Stimulated activated CD4-positive, alpha-beta T cell treated with anti-CD3 and anti-CD28 coated beads, Interleukin-1b, Interleukin-23, amount 100 ng/mL, for 48 hours (primary cell): ENCODE results near the gene DNAJB14.

Source experiments
- DNase-seq: peaks from one replicate; pipeline ENCODE4 v3.0.0-alpha.2; 2020

Gene DNAJB14

GRCh38 chr4:99943904-99944437, 2.4 kb downstream of the DNAJB14 start:
- DNase-seq: no peak

DNA sequence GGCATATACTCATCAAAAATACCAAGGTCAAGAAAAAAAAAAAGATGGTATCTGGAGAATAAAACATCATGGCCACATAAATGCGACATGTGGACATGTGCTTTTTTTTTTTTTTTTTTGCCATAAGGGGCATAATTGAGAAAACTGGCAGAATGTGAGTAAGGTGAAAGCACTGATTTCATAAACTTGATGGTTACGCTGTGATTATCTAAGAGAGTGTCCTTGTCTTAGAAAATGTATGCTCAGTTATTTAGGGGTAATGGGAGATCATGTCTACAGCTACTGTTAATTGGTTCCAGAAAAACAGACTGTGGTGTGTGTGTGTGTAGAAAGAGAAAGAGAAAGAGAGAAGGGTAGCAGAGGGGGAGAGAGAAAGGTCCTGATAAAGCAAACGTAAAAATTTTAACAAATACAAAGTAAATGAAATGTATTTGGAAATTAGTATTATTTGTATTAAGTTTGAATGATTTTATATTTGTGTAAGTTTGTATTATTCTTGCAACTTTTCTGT, 8.1 kb downstream of the DNAJB14 start:
- DNase-seq: no peak

DNA sequence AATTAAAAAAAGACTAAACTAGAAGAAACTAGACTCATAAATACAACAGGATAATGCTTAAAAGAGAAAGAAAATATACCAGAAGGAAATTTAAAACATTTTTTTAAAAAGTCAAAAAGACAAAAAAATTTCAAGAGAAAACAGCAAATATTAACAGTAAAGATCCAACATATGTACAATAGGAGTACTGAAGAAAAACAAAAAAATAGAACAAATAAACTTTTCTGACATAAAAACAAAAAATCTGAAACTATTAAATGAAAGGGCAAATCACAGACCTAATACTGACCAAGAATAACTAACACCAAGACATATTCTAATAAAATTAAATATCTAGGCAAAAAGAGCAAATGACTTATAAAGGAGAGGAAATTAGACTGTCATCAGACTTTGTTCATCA, 11.5 kb downstream of the DNAJB14 start:
- DNase-seq: no peak

DNA sequence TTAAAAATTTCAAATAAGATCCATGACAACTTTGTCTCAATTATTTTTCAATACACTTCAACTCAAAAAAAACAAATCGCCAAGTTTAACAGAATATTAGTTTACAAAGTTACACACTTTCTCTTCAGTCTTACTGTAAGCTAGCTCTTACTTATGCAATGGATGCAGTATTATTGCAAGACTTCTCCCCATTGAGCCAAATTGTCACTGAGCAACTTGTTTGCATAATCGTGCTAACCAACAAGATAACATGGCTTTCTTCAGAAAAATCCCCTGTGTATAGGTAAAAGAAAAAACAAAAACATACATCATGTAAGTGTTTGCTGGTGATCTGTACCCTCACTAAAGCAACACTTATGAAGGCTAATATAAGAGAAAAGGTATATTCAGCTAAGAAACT, 18.9 kb downstream of the DNAJB14 start:
- no peak for DNase-seq

GRCh38 chr4:99921174-99921573, 25.2 kb downstream of the DNAJB14 start:
- DNase-seq: no peak

DNA sequence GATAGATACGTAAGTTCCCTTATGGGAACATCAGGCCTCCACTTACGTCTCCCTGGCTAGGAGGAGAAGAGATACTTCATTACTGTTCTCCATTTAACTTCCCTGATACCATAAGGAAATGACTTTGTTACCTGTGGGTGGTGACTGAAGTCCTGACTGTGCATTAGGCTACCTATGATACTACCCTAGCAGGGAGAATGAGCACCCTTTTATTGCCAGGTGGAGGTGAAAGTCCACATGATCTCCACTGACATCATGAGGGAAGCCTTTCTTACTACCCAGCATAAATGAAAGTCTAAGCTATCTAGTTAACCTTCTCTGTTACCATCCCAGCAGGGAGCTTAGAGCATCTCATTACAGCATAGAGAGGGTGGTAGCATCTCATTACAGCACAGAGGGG, 27.8 kb downstream of the DNAJB14 start:
- DNase-seq: no peak

GRCh38 chr4:99917575-99917974, 28.8 kb downstream of the DNAJB14 start:
- DNase-seq: no peak

DNA sequence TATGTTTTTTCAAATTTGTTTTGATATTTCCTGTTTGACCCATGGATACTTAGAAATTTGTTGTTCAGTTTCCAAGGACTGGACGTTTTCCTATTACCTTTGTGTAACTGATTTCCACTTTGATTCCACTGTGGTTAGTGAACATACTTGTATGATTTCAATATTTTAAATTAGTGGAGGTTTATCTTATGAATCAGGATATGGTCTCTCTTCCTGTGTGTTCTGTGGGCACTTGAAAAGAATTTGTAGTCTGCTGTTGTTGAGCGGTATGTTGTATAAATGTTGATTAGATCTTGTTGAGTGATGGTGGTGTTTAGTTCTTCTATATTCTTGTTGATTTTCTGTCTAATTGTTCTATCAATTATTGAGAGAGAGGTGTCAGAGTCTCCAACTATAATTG, 31.0 kb downstream of the DNAJB14 start:
- DNase-seq: no peak

- no peak for DNase-seq
Measured at GRCh38 chr4:99894998-99895397, 51.4 kb downstream of the DNAJB14 start.

- peak; percentile 91 for DNase-seq
Measured at GRCh38 chr4:99894161-99894997, 52.0 kb downstream of the DNAJB14 start, which contains the start of gene LAMTOR3. Gene LAMTOR3 (minus strand): TSS chr4:99894427. CDS start chr4:99893963, 464 bp downstream.

- no peak for DNase-seq
Measured at GRCh38 chr4:99893839-99894160, 52.6 kb downstream of the DNAJB14 start.

- DNase-seq: no peak
Measured at GRCh38 chr4:99893029-99893428, 53.4 kb downstream of the DNAJB14 start.

DNA sequence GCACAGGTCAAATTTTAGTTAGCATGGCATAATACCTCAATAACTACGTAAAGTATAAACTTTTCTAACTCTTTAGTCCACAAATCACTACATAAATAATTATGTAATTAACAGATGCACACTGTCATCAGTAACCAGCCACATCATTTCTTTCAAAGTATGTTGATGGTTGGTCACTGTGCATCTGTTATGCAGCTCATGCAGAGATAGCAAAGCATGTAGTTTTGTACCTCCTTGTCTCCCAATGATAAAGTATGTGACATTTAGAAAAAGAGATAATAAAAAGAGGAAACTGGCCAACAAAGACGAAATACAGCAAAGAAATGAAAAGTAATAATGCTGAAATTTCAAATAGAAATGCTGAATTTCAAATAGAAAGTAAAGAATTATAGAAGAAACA, 55.1 kb downstream of the DNAJB14 start:
- DNase-seq: no peak

GRCh38 chr4:99887837-99888236, 58.6 kb downstream of the DNAJB14 start:
- no peak for DNase-seq

GRCh38 chr4:99886146-99886545, 60.3 kb downstream of the DNAJB14 start:
- DNase-seq: no peak

GRCh38 chr4:99885687-99886086, 60.7 kb downstream of the DNAJB14 start:
- no peak for DNase-seq

DNA sequence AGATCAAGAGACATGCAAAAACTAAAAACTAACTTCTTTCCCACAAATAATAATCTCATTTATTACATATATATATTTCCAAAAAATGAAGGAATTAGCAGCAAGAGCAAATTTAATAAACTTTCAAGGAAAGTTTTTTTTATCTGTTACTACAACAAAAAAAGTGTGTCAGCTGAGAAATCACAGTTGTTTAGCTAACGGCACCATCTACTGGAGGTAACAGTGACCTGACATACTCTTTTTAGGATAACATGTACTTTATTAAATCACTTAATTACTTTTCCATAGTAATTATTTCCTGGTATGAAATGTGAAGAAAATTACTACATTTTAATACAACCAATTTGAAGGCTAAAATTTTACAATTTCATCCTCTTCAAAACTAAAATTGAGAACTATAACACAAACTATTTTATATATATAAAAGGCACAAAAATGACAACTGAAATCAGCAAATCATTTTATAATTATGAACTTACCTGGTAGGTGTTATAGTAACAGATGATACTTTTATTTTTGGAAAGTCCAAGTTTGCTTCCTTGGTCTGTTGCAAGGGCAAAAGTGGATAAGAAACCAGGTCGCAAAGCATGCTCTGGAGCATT, 61.3 kb downstream of the DNAJB14 start:
- DNase-seq: peak; percentile 12

GRCh38 chr4:99879458-99879857, 67.0 kb downstream of the DNAJB14 start:
- no peak for DNase-seq

GRCh38 chr4:99878604-99879003, 67.8 kb downstream of the DNAJB14 start:
- no peak for DNase-seq

- DNase-seq: no peak
Measured at GRCh38 chr4:99876946-99877345, 69.5 kb downstream of the DNAJB14 start.

DNA sequence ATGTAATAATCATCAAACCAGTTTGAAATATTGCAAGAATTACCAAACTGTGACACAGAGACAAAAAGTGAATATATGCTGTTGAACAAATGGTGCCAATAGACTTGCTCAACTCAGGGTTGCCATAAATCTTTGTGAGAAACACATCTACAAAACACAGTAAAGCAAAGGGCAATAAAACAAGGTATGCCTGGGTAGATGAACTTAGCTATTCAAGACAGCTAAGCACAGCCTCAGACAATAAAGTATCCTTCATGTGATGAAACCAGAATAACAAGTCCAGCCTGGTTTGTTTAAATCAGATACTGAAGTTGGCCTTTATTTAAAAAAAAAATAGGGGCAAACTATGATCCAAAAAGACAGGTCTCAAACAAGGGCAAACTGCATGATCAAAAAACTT, 71.3 kb downstream of the DNAJB14 start:
- no peak for DNase-seq

- no peak for DNase-seq
Measured at GRCh38 chr4:99872570-99872969, 73.8 kb downstream of the DNAJB14 start.

- DNase-seq: peak; percentile 45
Measured at GRCh38 chr4:99868126-99868596, 78.3 kb downstream of the DNAJB14 start.

- no peak for DNase-seq
Measured at GRCh38 chr4:99863804-99864203, 82.6 kb downstream of the DNAJB14 start.
